WTC11 (cell line): ENCODE results near the gene FBN2. TPM values are rescaled to one million over a fixed set of nuclear protein-coding genes. Genes with fewer than 3 reads are reported as not detected.

ENCODE experiments used
- ATAC-seq: fragments of 200-7000 bp; cut with Tn5 transposase; 2 replicates; pipeline ENCODE4 v1.10.0; 2021; ENCODE audit warnings: mild to moderate bottlenecking, moderate library complexity
- CTCF ChIA-PET: fragments of 300-600 bp; sonication (Branson Sonifier 250); formaldehyde crosslinking; loops from one replicate; lab custom pipeline; 2021; ENCODE audit warnings: antibody characterized with exemption; lab: Charles Lee
- POLR2A ChIA-PET: fragments of 350-600 bp; sonication (Branson Sonifier 250); formaldehyde crosslinking; loops from one replicate; lab custom pipeline; 2021; ENCODE audit warnings: antibody characterized with exemption; lab: Charles Lee
- DNase-seq: peaks from one replicate; pipeline ENCODE4 v3.0.0; 2021; ENCODE audit warnings: low spot score
- H3K27ac Mint-ChIP-seq: 2 replicates; pipeline ENCODE4 v1.8.0; 2021; ENCODE audit warnings: mixed read lengths
- H3K27me3 Mint-ChIP-seq: 2 replicates; pipeline ENCODE4 v1.8.0; 2021; ENCODE audit warnings: low read depth, mild to moderate bottlenecking, moderate library complexity, mixed read lengths
- H3K36me3 Mint-ChIP-seq: 2 replicates; pipeline ENCODE4 v1.8.0; 2021; ENCODE audit warnings: mixed read lengths
- H3K4me1 Mint-ChIP-seq: 2 replicates; pipeline ENCODE4 v1.8.0; 2022; ENCODE audit warnings: mixed read lengths
- H3K4me3 Mint-ChIP-seq: 2 replicates; pipeline ENCODE4 v1.8.0; 2021; ENCODE audit warnings: mild to moderate bottlenecking, moderate library complexity, mixed read lengths
- H3K9me3 Mint-ChIP-seq: 2 replicates; pipeline ENCODE4 v1.8.0; 2021; ENCODE audit warnings: mixed read lengths
- ELF4 ChIP-seq: sonication (generic); formaldehyde crosslinking; IDR thresholded peaks from 2 replicates; pipeline ENCODE4 v1.8.1; 2022; ENCODE audit warnings: low read depth, mild to moderate bottlenecking, moderate library complexity, missing genetic modification reagents
- JAZF1 ChIP-seq: fragments of 250-450 bp; sonication (Bioruptor Pico); IDR thresholded peaks from 2 replicates; pipeline ENCODE4 v1.9.0; 2021; ENCODE audit warnings: moderate library complexity, mild to moderate bottlenecking, inconsistent platforms
- KAT7 ChIP-seq: sonication (generic); formaldehyde crosslinking; IDR thresholded peaks from 2 replicates; pipeline ENCODE4 v1.8.1; 2023; ENCODE audit warnings: missing genetic modification reagents, mild to moderate bottlenecking, borderline replicate concordance
- MXD4 ChIP-seq: fragments of 250-450 bp; sonication (Bioruptor Pico); IDR thresholded peaks from 2 replicates; pipeline ENCODE4 v1.8.0; 2021; ENCODE audit warnings: mild to moderate bottlenecking, moderate library complexity, borderline replicate concordance
- NFE2L1 ChIP-seq: sonication (generic); formaldehyde crosslinking; IDR thresholded peaks from 2 replicates; pipeline ENCODE4 v1.8.1; 2023; ENCODE audit warnings: missing genetic modification reagents
- NR1H2 ChIP-seq: sonication (generic); formaldehyde crosslinking; IDR thresholded peaks from 2 replicates; pipeline ENCODE4 v1.9.0; 2021; ENCODE audit warnings: mild to moderate bottlenecking, moderate library complexity, missing genetic modification reagents
- TCF7 ChIP-seq: sonication (generic); formaldehyde crosslinking; IDR thresholded peaks from 2 replicates; pipeline ENCODE4 v1.8.0; 2022; ENCODE audit warnings: mild to moderate bottlenecking, low read depth, missing genetic modification reagents, moderate library complexity
- TEAD1 ChIP-seq: sonication (generic); formaldehyde crosslinking; IDR thresholded peaks from 2 replicates; pipeline ENCODE4 v1.8.0; 2022; ENCODE audit warnings: mild to moderate bottlenecking, missing genetic modification reagents
- ZNF138 ChIP-seq: sonication (generic); formaldehyde crosslinking; conservative IDR thresholded peaks from 2 replicates; pipeline ENCODE4 v1.8.1; 2022; ENCODE audit warnings: mild to moderate bottlenecking, moderate library complexity, missing genetic modification reagents
- ZNF232 ChIP-seq: sonication (generic); formaldehyde crosslinking; IDR thresholded peaks from 2 replicates; pipeline ENCODE4 v1.8.0; 2022; ENCODE audit warnings: mild to moderate bottlenecking, missing genetic modification reagents
- total RNA-seq: library from RNA; stranded (reverse); gene quantifications from 3 replicates; pipeline ENCODE4 v1.2.3, GENCODE V29; 2021
- TF ChIP-seq, protein P1 (sequence below): fragments of 250-450 bp; sonication (Bioruptor Pico); IDR thresholded peaks from 2 replicates; pipeline ENCODE4 v1.8.0; 2021; ENCODE audit warnings: mild to moderate bottlenecking
- TF ChIP-seq, protein P2 (sequence below): sonication (generic); formaldehyde crosslinking; IDR thresholded peaks from 2 replicates; pipeline ENCODE4 v1.8.1; 2023; ENCODE audit warnings: mild to moderate bottlenecking, missing genetic modification reagents
- TF ChIP-seq, protein P3 (sequence below): sonication (generic); formaldehyde crosslinking; IDR thresholded peaks from 2 replicates; pipeline ENCODE4 v1.8.1; 2022; ENCODE audit warnings: mild to moderate bottlenecking, missing genetic modification reagents, moderate library complexity, borderline replicate concordance
- TF ChIP-seq, protein P4 (sequence below): sonication (generic); formaldehyde crosslinking; IDR thresholded peaks from 2 replicates; pipeline ENCODE4 v1.8.1; 2022; ENCODE audit warnings: missing genetic modification reagents, borderline replicate concordance
- TF ChIP-seq, protein P5 (sequence below): fragments of 200-600 bp; IDR thresholded peaks from 2 replicates; pipeline ENCODE4 v1.8.0; 2022; ENCODE audit warnings: antibody characterized with exemption
- TF ChIP-seq, protein P6 (sequence below): sonication (generic); formaldehyde crosslinking; IDR thresholded peaks from 2 replicates; pipeline ENCODE4 v1.8.0; 2022; ENCODE audit warnings: missing genetic modification reagents
- TF ChIP-seq, protein P7 (sequence below): fragments of 250-450 bp; sonication (Bioruptor Pico); IDR thresholded peaks from 2 replicates; pipeline ENCODE4 v1.9.0; 2021; ENCODE audit warnings: mild to moderate bottlenecking
- TF ChIP-seq, protein P8 (sequence below): sonication (generic); formaldehyde crosslinking; IDR thresholded peaks from 2 replicates; pipeline ENCODE4 v1.8.1; 2023; ENCODE audit warnings: mild to moderate bottlenecking, missing genetic modification reagents, borderline replicate concordance

FBN2 gene
- total RNA-seq, 1 experiment from 2014 or later: 56.7 TPM

DNA sequence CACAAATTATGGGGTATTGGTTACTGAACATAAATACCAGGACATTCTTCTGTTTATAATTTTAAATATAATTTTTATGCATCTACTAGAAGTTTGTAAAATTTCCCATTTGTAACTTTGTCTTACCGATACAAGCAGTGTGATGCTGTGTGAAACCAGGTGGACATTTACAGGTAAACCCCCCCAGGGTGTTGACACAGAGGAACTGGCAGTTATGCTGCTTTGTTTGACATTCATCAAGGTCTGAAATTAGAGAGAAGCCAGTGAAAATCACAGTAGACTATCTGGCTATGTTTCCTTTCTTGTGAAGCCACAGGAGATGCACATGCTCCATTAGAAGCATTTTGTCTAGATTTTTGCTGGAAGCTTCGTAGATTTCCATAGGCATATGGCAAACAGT, 263.6 kb downstream of the FBN2 start (continued):
- TF ChIP-seq, protein P1, sequence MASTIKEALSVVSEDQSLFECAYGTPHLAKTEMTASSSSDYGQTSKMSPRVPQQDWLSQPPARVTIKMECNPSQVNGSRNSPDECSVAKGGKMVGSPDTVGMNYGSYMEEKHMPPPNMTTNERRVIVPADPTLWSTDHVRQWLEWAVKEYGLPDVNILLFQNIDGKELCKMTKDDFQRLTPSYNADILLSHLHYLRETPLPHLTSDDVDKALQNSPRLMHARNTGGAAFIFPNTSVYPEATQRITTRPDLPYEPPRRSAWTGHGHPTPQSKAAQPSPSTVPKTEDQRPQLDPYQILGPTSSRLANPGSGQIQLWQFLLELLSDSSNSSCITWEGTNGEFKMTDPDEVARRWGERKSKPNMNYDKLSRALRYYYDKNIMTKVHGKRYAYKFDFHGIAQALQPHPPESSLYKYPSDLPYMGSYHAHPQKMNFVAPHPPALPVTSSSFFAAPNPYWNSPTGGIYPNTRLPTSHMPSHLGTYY (CRISPR knock-in tag): no peak
- no peak for TF ChIP-seq ELF4
- TF ChIP-seq, protein P2, sequence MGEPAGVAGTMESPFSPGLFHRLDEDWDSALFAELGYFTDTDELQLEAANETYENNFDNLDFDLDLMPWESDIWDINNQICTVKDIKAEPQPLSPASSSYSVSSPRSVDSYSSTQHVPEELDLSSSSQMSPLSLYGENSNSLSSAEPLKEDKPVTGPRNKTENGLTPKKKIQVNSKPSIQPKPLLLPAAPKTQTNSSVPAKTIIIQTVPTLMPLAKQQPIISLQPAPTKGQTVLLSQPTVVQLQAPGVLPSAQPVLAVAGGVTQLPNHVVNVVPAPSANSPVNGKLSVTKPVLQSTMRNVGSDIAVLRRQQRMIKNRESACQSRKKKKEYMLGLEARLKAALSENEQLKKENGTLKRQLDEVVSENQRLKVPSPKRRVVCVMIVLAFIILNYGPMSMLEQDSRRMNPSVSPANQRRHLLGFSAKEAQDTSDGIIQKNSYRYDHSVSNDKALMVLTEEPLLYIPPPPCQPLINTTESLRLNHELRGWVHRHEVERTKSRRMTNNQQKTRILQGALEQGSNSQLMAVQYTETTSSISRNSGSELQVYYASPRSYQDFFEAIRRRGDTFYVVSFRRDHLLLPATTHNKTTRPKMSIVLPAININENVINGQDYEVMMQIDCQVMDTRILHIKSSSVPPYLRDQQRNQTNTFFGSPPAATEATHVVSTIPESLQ (CRISPR knock-in tag): no peak
- no peak for TF ChIP-seq KAT7 (CRISPR knock-in tag)
- TF ChIP-seq ZNF232: no peak
- TF ChIP-seq, protein P3, sequence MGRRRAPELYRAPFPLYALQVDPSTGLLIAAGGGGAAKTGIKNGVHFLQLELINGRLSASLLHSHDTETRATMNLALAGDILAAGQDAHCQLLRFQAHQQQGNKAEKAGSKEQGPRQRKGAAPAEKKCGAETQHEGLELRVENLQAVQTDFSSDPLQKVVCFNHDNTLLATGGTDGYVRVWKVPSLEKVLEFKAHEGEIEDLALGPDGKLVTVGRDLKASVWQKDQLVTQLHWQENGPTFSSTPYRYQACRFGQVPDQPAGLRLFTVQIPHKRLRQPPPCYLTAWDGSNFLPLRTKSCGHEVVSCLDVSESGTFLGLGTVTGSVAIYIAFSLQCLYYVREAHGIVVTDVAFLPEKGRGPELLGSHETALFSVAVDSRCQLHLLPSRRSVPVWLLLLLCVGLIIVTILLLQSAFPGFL (CRISPR knock-in tag): no peak
- TF ChIP-seq NFE2L1 (CRISPR knock-in tag): no peak
- TF ChIP-seq, protein P4, sequence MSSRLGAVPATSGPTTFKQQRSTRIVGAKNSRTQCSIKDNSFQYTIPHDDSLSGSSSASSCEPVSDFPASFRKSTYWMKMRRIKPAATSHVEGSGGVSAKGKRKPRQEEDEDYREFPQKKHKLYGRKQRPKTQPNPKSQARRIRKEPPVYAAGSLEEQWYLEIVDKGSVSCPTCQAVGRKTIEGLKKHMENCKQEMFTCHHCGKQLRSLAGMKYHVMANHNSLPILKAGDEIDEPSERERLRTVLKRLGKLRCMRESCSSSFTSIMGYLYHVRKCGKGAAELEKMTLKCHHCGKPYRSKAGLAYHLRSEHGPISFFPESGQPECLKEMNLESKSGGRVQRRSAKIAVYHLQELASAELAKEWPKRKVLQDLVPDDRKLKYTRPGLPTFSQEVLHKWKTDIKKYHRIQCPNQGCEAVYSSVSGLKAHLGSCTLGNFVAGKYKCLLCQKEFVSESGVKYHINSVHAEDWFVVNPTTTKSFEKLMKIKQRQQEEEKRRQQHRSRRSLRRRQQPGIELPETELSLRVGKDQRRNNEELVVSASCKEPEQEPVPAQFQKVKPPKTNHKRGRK (CRISPR knock-in tag): no peak
- TF ChIP-seq NR1H2 (CRISPR knock-in tag): no peak
- TF ChIP-seq ZNF138 (CRISPR knock-in tag): no peak
- TF ChIP-seq JAZF1 (CRISPR knock-in tag): no peak
- TF ChIP-seq, protein P5, sequence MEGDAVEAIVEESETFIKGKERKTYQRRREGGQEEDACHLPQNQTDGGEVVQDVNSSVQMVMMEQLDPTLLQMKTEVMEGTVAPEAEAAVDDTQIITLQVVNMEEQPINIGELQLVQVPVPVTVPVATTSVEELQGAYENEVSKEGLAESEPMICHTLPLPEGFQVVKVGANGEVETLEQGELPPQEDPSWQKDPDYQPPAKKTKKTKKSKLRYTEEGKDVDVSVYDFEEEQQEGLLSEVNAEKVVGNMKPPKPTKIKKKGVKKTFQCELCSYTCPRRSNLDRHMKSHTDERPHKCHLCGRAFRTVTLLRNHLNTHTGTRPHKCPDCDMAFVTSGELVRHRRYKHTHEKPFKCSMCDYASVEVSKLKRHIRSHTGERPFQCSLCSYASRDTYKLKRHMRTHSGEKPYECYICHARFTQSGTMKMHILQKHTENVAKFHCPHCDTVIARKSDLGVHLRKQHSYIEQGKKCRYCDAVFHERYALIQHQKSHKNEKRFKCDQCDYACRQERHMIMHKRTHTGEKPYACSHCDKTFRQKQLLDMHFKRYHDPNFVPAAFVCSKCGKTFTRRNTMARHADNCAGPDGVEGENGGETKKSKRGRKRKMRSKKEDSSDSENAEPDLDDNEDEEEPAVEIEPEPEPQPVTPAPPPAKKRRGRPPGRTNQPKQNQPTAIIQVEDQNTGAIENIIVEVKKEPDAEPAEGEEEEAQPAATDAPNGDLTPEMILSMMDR: no peak

DNA sequence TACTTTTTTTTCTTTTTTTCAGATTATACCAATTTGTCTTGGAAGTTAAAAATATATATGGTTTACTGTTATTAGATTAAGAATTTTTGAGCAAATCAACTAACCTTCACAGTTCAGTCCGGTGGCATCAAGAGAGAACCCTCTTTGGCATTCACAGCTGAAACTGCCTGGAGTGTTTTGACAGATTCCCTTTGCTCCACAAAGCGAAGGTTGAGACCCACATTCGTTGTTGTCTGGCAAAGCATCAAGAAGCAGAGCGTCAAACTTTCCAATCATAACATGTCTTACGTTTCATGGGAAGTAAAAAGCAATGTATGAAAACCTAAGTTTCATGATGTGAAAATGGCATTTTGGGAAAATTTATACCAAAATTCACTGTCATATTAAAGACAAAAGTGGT, 264.3 kb downstream of the FBN2 start:
- Mint-ChIP-seq H3K36me3 (peaks cover 3% of the 10 kb centered on the region; the same call in 1 of the 2 replicates), H3K27me3 (no peaks in the 10 kb centered on the region), H3K4me1 (peaks cover 6% of the 10 kb centered on the region; the same call in 1 of the 2 replicates), H3K9me3 (no peaks in the 10 kb centered on the region), H3K27ac (no peak overlapping the region), H3K4me3 (no peak overlapping the region)
- DNase-seq (no peak), ATAC-seq (no peak)
- ChIA-PET CTCF (no interaction called here), POLR2A (no interaction called here)
- TF ChIP-seq, protein P2 (CRISPR knock-in tag): no peak
- TF ChIP-seq, protein P6, sequence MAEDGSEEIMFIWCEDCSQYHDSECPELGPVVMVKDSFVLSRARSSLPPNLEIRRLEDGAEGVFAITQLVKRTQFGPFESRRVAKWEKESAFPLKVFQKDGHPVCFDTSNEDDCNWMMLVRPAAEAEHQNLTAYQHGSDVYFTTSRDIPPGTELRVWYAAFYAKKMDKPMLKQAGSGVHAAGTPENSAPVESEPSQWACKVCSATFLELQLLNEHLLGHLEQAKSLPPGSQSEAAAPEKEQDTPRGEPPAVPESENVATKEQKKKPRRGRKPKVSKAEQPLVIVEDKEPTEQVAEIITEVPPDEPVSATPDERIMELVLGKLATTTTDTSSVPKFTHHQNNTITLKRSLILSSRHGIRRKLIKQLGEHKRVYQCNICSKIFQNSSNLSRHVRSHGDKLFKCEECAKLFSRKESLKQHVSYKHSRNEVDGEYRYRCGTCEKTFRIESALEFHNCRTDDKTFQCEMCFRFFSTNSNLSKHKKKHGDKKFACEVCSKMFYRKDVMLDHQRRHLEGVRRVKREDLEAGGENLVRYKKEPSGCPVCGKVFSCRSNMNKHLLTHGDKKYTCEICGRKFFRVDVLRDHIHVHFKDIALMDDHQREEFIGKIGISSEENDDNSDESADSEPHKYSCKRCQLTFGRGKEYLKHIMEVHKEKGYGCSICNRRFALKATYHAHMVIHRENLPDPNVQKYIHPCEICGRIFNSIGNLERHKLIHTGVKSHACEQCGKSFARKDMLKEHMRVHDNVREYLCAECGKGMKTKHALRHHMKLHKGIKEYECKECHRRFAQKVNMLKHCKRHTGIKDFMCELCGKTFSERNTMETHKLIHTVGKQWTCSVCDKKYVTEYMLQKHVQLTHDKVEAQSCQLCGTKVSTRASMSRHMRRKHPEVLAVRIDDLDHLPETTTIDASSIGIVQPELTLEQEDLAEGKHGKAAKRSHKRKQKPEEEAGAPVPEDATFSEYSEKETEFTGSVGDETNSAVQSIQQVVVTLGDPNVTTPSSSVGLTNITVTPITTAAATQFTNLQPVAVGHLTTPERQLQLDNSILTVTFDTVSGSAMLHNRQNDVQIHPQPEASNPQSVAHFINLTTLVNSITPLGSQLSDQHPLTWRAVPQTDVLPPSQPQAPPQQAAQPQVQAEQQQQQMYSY (CRISPR knock-in tag): no peak
- TF ChIP-seq, protein P7, sequence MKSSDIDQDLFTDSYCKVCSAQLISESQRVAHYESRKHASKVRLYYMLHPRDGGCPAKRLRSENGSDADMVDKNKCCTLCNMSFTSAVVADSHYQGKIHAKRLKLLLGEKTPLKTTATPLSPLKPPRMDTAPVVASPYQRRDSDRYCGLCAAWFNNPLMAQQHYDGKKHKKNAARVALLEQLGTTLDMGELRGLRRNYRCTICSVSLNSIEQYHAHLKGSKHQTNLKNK: no peak
- TF ChIP-seq, protein P8, sequence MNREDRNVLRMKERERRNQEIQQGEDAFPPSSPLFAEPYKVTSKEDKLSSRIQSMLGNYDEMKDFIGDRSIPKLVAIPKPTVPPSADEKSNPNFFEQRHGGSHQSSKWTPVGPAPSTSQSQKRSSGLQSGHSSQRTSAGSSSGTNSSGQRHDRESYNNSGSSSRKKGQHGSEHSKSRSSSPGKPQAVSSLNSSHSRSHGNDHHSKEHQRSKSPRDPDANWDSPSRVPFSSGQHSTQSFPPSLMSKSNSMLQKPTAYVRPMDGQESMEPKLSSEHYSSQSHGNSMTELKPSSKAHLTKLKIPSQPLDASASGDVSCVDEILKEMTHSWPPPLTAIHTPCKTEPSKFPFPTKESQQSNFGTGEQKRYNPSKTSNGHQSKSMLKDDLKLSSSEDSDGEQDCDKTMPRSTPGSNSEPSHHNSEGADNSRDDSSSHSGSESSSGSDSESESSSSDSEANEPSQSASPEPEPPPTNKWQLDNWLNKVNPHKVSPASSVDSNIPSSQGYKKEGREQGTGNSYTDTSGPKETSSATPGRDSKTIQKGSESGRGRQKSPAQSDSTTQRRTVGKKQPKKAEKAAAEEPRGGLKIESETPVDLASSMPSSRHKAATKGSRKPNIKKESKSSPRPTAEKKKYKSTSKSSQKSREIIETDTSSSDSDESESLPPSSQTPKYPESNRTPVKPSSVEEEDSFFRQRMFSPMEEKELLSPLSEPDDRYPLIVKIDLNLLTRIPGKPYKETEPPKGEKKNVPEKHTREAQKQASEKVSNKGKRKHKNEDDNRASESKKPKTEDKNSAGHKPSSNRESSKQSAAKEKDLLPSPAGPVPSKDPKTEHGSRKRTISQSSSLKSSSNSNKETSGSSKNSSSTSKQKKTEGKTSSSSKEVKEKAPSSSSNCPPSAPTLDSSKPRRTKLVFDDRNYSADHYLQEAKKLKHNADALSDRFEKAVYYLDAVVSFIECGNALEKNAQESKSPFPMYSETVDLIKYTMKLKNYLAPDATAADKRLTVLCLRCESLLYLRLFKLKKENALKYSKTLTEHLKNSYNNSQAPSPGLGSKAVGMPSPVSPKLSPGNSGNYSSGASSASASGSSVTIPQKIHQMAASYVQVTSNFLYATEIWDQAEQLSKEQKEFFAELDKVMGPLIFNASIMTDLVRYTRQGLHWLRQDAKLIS (CRISPR knock-in tag): no peak
- no peak for TF ChIP-seq MXD4
- TF ChIP-seq TEAD1 (CRISPR knock-in tag): no peak
- no peak for TF ChIP-seq TCF7 (CRISPR knock-in tag)
